CD4-positive, alpha-beta T cell treated with Interleukin-4 for 4 hours (primary cell): ENCODE data around the gene PYGL.

Source experiments
- DNase-seq: peaks from one replicate; pipeline ENCODE4 v3.0.0-alpha.2; 2020

PYGL gene

DNA sequence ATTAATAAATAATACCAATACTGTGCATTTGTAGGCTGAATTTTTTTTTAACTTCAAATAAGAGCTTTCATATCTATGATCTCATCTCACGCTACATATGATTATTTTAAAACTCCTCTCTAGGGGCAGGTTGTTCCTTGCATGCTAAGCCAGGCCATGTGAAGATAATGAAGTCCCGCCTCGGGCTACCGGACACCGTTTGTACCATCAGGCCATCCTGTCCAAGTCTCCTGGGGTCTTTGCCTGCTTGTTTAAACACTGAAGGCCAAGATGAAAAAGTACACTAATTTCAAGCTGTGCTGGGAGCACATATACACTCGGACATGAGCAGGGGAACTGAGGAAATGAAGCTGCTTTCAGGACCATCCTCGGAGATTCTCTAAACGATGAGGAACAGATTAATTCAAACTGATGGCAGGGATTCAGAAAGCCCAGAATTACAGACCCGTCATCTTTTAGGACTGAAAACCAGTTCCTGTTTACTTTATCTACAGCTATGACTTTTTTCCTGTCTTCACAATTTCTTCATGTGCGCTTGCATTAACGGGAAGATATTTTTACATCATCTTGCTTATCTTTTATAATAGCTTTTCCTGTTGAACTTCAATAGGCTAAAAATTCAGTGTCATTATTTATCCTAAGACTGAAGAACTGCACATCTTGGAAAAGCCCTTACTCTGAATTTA, 78.7 kb downstream of the PYGL start:
- DNase-seq = no peak

DNA sequence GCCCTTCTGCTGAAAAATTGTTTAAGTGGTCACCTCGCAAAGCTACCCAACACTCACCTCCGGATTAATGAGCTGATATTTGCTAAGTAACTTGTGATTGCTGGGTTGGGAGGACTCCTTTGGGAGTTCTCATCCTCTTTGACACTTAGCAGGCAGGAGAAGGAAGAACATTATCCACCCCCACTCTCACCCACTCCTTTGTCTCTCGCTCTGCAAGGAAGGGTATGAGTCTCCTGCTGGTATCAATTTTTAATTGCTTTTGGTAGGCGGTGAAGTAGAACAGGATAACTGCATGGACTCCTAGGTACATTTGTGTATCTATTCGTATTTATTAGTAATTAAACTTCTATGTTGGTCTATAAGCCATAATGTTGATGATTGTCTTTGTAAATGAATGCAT, 79.3 kb downstream of the PYGL start:
- DNase-seq = no peak

DNA sequence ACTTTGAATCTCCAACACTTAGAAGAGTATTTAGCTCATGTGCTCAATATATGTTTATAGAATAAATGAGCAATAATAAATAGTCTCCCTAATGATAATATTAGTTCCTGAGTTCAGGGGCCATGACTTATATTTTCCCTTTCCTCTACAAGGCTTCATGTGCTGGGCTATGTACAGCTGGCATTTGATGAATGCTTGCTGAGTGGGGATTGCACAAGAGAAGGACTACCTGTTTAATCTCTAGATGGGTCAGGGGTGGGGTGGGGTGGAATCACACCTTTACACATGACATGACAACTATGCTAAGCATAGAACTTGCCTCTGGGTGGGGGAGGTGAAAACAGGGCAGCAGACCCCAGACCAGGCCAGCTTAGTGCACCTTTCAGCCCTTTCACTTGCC, 80.0 kb downstream of the PYGL start:
- DNase-seq = no peak

DNA sequence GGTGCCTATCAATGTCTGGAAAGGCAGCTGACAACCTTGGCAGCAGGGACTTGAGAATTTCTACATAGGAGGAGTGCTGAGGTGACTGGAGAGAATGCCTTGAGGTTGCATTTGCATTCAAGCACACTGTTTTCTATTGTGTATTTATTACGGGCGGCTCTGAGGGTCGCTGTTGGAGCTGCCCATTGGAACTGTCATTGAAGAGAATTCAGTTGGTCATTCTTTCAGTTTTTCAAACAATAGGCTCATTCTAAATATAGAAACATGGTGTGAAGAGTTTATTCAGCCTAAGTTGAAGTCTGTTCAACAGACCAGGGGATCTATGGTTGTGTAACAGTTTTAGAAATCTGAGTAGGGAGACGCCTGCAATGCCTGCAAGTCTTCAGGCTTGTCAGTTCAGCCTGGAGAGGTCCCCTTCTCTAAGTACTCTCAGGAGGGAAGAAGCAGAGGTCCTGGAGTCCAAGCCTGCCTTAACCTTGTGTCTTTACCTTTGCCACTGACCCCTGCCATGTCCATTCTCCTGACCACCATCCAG, 82.2 kb downstream of the PYGL start:
- DNase-seq = no peak

DNA sequence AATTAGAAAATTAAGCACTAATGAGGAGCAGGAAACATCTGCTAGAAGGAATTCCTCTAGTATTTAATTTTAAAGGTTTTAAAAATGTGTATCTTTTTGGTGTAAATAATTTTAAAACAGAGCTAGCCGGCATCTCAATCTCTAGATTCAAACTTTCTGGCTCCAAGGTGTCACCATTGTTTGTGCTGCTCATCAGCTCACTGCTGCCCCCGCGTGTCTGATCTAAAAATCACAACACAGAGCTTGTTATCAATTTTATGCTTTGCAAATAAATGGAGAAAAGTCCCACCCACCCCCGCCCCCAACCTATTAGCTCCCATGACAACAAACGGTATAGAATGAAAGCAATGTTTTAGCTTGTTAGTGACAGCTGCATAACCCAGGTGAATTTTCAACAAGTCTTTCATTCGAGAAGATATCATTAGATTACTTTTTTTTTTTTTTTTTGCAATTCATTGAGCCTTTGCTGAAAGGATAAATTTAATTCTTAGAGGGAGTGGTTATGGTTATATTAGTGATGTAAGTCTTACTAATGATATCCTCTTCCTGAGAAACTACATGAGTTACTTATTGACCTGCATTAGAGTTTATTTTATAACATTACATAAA, 83.7 kb downstream of the PYGL start:
- DNase-seq = peak; percentile 89

DNA sequence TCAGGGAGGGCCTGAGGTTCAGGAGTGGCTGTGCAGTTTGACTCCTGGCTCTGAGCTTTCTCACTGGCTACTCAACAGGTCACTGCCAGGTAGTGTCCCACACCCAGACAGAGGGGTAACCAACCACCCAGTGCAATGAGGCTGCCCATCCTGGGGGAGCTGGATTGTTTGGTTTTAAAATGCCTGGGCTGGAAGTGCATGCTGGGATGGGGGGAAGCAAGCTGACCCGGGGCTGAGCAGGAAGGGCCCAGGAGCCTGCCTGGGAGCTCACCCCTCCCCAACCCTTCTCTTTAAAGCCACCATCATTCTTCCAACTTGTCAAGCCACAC, 85.0 kb downstream of the PYGL start:
- DNase-seq = no peak

DNA sequence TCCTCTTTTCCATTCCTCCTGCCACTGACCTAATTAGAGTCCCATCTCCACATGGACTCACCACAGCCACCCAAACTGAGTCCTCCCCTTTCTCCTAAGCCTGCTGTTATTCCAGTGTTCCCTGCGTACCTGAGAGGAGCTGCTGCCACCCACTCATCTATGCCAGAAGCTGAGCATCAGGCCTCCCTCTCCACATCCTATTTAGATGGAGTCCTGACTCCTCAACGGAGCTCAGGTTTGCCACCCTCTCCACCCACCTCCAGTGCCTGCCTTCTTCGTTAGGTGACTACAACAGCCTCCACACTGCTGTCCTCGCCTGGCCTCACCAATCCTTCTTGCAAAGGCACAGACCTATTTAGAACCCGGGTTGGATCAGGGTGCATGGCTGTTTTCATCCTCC, 87.6 kb downstream of the PYGL start:
- DNase-seq = no peak

DNA sequence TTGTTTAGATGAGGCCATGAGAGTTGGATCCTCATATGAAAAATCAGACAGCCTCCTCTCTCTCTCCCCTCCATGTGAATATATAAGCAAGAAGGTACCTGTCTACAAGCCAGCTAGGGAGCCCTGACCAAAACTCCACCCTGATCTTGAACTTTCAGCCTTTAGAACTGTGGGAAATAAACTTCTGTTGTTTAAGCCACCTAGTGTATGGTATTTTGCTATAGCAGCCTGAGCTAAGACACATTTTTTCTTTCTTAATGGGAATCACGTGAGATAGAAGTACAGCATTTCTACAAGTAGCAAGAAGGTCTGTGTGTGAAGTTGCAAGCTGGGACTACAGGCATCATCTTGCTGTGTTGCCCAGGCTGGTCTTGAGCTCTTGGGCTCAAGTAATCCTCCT, 88.7 kb downstream of the PYGL start:
- no peak for DNase-seq
